GM19455 (cell line): ENCODE results near the gene OSBPL10.
A peak's percentile ranks its signal among the peaks of the same experiment; 100 is the strongest.

Experiments
- ATAC-seq: cut with Tn5 transposase; IDR thresholded peaks from one replicate; pipeline ENCODE4 v1.9.1; 2021; ENCODE audit not compliant: unreplicated experiment

Gene OSBPL10

DNA sequence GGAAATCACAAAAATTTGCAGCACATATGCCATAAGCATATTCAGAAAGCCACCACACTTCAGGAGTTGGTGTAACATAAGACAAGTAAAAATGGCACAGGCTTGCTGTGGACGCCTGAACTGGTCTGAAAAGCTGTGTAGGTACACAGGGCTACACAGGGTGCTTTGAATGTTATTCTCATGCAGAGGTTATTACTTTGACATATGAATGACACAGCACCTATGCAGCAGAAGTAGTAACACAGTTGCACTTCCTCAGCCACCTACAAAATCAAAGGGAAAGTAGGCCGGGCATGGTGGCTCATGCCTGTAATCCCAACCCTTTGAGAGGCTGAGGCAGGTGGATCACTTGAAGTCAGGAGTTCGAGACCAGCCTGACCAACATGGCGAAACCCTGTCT is 54.5 kb downstream of the OSBPL10 start:
- ATAC-seq, result no peak

DNA sequence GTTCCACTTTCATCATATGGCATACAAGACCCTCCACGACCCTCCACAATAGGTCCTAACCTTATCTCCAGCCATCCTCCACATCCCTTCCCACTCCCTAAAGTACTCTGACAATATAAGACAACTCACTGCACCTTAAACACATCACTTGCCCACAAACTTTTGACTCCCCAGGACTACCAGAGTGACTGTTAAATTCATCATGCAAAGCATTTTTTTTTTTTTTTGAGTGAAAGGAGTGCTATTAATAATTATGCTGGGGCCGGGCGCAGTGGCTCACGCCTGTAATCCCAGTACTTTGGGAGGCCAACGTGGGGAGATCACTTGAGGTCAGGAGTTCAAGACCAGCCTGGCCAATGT is 55.8 kb downstream of the OSBPL10 start:
- ATAC-seq, result no peak

DNA sequence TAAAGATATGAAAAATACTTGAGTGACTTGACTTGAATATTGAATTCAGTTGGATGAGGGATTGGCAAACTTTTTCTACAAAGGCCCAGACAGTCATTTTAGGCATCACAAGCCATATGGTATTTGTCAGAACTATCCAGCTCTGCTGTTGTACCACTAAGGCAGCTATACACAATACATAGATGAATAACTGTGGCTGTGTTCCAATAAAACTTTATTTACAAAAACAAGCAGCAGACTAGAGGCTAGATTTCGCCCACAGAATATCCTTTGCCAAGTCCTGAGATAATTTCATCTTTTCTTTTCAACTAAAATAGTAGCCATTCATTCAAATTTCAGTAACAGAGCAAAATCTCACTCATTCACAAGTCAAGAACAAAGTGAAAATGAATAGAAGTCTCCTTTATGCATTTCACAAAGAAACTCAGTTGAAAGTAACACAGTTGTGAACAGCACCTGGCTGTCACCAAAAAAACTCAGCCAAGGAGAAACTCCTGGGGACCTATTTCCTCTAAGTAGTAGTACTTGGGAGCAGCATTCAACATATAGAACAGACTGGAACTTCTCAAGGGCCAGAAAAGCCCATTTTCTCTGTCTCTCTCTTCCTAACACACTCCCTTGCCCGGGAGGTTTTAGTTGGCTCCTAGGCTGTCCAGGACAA is 56.3 kb downstream of the OSBPL10 start:
- ATAC-seq, result no peak

DNA sequence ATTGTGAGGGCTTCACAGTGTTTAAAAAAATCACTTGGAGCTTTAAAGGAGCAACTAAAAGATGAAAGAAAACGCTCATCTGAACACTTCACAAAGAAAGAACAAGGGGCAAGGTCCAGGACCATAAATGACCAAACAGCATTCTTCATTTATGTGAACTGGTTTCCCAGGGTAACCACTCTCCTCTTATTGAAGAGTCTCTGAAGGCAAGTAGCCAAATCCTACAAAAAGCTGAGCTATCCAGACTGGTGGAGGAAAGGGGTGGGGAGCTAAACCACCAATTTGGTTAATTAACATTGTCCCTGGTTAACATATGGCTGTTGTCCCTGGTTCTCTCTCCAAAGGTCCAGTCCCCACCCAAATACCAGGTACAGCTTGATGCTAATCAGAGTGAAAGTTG is 58.1 kb downstream of the OSBPL10 start:
- no peak for ATAC-seq

DNA sequence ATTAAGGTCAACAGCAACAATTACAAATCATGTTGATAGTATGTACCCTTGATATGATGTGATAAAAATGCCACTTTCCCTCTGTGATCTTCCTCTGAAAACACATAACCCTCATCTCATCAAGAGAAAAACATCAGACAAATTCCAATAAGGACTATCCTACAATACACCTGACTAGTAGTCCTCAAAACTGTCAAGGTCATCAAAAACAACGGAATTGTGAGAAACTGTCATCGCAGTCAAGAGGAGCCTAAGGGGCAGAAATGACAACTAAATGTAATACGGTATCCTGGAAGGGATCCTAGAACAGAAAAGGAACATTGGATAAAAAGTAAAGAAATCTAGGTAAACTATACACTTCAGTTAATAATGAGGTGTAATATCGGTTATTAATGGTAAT is 59.2 kb downstream of the OSBPL10 start:
- no peak for ATAC-seq

DNA sequence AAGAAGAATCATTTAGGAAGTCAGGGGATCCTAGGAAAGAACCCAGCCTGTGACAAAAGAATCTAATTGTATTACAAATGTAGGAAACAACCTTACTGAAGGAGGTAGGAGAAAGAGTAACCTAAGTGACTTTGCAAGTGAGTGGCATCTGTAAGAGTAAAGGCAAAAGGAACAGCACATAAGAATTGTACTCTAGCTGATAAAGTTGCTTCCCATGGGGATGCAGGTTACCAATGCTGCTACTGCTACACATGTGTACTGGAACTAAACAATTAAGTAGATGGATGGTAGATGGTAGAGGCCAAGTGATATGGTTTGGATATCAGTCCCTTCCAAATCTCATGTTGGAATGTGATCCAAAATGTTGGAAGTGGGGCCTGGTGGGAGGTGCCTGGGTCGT is 60.8 kb downstream of the OSBPL10 start:
- ATAC-seq, result no peak

DNA sequence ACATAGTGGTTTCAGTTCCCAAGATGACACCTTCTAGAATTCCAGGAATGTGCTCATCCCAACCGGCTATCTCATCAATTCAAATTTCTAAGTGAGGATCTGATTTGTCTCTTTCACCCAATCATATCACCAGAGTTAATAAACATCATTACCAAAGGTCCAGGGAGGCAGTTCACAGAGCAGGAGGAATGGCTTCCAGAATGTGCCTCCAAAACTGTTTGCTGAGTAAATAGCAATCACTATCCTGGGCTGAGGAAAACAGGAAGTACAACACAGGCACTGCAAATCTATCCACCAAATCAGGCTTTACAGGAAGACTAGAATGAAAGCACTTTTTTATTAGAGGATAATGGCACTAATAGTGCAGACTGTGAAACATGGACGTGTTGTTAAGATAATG is 61.5 kb downstream of the OSBPL10 start:
- ATAC-seq, result no peak

DNA sequence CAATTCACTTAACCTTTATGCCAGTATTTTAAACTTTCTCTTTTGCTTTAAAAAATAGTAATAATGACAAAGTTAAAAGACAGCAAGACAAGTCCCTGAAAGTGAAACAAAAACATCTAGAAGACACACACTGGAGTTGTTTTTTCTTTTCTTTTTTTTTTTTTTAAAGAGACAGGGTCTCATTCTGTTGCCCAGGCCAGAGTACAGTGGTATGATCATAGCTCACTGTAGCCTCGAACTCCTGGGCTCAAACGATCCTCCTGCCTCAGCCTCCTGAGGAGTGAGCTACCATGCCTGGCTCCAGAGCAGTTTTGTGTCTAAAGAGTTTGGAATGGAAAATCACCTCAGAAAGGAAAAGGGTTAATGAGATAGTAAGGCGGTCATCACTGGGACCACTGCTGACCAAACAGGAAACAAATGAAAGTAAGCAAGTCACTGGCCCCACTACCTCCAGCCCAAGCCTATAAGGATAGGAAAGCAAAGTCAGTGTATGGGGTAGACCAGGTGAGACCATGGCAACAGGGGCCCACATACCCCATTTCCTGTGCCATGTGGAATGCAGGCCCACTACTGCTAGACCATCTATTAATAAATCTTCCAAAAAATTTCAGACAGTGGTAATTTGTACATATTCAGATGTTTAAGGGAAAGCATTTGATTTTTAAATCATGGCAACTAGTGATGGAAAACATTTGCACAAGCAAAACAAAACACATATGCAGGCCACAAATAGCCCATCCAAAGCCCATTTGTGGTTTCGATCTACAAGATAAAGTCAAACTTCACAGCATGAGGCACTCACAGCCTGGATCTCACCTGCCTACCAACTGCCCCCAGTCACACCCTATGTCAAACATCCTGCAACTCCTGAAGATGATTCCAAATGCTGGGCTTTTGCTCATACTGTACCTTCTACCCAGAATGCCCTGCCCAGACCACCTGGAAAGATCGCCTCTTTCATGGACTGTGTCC is 62.6 kb downstream of the OSBPL10 start:
- ATAC-seq, result peak; percentile 70

DNA sequence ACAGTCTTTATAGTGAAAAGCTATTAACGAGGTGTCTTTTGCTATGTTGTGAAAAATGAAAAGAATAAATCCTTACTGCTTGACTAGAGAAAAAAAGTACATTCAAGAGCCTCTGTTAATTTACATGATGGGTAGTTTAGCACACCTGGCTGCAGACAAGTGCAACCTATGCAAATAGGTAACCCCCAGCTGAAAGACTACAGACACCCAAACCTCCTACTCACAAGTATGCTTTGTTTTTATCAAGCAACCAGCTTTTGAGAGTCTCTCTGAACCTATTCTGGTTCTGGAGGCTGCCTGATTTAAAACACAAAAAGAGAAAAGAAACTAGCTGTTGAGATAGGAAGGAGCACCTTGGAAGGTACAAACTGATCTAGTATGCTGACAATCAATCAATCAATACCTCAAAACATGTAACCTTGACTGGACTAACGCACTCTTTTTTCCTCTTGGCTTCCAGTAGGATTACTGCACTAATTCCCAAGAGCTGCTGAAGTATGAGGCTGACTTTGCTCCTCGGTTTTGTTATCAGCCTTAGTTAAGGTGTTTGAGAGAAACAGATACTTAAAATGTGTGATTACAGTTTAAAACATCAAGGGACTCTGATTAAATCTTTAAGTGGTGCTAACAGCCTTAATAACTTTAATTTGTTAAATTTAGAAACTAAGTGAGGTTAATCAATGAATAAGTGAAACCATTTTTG is 63.6 kb downstream of the OSBPL10 start:
- peak; percentile 88 for ATAC-seq

DNA sequence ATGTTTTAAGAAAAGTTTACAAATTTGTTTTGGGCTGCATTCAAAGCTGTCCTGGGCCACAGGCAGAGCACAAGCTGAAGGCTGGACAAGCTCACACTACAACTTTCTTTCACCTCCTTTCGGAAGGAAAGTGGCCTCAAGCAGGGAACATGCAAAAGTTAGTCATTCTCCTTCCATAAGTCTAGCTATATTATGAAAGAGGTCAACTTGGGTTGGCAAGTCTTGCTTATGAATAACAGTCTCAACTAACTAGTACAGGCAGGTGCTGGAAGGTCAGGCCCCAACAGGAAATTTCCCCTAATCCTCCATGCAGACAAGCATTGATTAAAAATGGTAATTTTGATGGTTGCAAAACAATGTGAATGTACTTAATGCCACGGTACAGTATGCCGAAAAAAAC is 69.4 kb downstream of the OSBPL10 start:
- ATAC-seq, result no peak

DNA sequence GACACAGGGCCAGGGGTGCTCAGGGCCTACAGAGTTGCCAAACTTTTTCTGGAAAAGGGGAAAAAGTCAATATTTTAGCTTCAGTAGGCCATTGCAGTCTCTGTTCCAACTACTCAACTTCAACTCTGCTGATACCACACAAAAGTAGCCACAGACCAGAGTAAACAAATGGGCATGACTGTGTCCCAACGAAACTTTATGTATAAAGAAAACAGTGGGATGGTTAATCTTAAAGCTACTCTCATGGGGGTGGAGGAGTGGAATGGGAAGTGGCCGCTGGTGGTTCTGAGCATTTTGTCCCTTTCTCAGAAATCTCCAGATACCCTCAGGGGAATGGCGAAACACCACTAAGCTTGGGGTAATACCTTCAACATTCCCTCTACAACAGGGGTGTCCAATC is 69.9 kb downstream of the OSBPL10 start:
- no peak for ATAC-seq

DNA sequence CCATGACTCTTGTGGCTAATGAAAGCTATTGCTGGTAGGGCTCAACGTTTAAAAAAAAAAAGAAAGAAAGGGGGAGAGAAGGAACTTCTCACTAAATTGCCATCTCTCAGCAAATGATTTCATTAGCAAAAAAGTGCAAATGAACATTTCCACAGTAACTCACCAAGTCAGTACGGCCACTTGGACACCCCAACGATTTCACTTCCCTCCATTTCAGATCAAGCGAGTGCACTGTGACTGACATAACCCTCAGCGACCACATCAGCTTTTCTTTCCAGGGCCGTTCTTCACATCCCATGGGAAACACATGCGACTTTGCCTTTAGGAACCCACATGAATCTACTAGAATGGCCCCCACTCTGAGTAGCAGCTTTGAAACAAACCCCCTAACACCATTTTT is 71.6 kb downstream of the OSBPL10 start:
- no peak for ATAC-seq

DNA sequence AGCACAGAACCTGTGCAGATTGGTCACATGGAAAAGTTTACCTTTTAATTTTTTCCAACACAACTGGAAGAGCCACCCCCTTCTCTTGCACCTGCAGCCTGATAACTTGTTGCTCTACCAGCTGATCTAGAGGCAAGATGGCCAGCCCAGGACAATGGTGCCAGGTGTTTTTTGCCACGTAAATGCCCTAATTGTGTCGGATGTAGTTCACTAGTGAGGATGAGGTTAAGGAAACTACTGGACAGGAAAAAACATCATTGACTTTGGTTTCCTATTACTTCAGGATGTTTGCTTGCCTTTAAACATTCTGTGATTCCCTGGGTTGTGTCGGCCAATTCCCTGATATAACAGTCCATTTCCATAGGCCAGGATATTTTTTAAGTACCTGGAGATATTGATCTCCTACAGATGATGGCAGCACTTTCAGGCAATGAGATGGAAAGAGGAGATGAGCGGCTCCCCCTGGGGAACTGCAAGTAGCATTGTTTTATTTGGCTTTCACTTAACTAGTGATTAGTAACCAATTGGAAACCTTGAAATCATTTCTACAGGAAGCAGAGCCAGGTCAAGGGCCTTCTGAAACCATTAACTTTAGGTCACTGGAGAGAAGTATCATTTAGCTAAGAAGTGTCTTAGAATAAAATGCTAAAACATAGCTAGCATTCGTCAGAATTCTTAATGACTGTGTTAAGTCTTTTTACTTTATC is 72.5 kb downstream of the OSBPL10 start:
- ATAC-seq, result no peak

DNA sequence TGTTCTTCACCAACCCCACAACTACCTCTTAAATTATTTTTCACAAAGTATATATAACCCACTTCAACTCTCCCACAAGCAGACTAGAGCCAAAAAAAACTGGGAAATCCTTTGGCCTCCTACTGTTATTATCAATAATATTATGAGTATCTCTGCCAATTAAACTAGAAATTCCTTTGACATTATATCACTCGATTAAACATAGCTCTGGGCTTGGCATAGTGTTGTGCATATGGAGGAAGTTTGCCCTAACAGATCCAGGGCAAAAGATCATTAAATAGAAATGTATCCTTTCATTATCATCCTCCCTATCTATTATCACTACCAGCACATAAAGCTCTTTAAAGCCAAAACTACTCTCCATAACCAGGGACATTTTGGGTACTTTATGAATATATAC is 74.9 kb downstream of the OSBPL10 start:
- no peak for ATAC-seq

DNA sequence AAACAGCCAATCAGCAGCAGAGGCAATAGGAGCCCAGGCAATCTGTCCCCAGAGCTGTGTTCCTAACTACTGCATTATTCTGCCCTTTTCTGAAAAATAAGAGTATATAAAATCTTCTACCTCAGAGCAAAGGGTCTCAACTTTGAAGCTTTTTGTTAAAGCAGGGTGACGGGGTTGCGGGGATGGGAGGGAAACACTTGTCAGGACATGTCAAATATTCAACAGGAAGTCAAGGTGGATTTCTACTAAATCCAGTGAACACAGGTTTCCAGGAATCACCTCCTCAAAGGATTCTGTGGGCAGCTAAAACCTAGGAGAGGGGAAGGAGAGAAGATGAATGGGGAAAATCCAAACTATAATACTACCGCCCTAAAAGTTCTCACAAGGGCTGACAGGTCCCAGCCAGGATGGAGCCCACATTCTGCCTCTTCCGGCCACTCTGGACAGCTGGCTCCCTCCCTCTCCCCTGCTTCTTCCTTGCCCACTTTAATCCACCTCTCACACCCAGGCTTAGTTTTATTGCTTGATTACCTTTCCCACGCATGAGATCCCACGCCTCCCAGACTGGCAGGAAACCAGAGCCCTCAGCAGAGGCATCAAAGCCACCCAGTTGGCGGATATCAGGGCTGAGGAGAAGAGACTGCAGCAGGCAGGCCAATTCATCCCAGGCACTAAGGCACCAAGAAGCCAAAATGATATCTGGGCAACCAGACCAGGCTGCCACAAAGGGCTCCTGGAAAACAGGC is 77.2 kb downstream of the OSBPL10 start:
- no peak for ATAC-seq

DNA sequence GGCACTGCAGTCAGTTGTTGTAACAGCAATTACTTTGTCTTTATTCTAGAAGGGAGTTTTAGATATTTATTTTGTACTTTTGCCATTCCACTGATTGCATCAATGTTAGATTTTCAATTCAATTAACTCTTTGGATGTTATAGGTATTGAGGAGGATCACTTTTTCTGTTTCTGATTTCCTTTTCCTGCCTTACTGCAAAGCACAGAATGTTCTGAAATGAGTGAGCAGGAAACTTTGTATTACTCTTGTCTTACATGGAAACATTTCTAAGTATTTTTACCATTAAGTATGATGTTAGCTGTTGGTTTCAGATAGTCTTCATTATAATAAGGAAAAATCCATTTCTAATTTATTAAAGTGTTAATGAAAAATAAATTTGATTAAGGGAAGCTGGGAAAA is 80.5 kb downstream of the OSBPL10 start:
- ATAC-seq, result no peak

DNA sequence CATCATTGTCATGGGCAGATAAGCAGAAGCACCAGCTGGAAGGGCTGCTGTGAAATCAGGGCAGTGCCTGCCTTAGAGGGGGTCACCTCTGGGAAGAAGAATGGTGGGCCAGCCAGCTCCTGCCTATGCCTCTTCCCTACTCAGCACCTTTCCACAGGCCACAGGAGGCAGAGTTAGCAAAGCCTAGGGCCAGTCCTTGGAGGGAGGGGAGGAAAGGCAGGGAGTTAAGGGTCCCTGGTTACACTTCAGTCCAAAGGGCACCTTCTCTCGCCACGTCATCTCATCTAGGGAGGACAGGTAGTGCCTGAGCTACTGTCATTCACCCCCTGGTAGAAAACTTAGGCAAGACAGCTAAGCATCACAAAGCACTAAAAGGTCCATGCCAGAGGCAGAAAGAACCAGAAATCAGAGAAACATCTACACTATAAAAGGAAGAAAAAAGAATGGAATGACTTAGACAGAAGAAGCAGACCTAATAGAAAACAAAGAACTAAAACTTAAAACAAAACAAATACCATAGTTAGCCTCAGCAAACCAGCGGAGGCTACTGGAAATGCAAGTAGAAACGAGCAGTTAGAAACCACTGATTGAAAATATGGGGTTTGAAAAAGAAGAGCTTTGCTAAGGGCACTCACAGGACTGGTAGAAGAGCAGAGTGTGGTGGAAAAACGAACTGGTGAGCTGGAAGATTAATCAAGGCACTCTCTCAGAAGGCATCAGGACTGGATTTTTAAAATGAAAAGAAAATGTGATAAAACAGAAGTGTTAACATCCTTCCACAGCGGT is 84.2 kb downstream of the OSBPL10 start:
- ATAC-seq, result no peak

DNA sequence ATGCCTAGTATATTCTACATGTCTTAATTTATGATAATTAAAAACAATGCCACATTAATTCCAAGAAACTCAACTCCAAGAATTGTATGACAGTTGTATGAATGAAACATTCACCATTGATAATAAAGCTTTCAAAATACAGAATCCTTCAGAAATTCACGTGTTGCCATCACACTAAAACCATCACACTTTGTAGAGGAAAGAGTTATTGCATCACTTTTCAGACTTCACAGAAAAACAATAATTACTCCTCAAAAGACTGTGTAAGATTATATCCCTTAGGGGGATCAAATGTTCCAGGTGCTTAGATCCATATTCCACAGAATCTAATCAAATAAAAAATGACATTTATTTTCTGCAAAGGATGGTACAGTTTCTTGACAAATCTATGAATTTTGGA is 85.0 kb downstream of the OSBPL10 start:
- no peak for ATAC-seq

DNA sequence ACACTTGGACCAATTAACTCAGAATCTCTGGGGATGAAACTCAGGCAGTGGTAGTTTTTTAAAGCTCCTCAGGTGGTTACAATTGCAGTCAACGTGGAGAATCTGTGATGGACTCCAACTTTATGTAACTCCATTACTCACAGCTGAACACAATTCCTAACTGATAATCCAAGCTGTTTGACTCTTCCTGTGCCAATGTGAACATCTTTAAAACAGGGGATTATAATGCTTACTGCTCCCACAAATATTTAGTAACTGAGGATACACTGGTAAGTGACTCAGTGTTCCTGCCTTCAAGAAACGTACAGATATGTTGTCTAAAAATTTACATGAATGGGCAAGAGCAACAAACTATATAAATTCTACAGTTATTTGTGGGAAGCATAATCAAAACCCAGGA is 85.6 kb downstream of the OSBPL10 start:
- no peak for ATAC-seq
